ENCODE data around the gene DAZL.

The DAZL gene, protein sequence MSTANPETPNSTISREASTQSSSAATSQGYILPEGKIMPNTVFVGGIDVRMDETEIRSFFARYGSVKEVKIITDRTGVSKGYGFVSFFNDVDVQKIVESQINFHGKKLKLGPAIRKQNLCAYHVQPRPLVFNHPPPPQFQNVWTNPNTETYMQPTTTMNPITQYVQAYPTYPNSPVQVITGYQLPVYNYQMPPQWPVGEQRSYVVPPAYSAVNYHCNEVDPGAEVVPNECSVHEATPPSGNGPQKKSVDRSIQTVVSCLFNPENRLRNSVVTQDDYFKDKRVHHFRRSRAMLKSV

DNA sequence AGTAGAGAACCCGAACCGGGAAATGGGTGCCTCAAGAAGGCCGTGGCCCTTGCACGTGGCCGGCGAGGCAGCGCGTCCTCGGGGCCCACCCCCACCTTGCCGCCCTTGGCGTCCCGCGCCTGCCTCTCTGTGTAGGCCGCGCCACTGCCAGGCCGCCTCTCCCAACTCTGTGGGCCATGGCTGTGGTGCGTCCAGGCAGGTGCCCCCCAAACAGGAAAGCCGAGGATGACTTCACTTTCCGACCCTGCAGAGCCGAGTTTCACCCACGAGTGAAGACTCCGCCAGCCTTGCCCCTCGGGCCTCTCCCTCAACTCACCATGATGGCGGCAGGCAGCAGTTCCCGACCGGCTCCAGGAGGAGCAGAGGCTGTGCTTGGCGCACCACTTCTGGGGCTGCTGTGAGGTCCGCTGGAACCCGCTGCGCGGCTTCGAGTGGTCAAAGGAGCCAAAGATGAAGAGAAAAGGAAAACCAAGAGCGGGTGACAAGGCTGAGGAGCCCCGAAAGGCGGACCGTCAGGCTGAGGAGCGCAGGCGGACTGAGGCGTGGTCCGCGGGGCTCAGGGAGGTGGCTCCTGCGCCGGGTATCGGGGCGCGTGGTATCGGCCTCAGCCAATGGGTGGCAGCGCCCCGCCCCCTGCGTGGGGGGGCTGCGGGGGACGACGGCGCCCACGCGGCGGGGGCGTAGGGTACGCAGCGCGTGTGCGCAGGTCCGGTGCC lies at the start of gene DAZL:
DAZL (minus strand) TSS at position 537 of the 716 bp plus-strand sequence; CDS start at position 319, 218 bp downstream.
- no peak for ATAC-seq
- TF ChIP-seq ZNF70 (CRISPR knock-in tag; IDR thresholded peaks at IDR 0.05): no peak

GRCh38 chr3:16654976-16655375 lies 49.8 kb upstream of the DAZL start:
- TF ChIP-seq ZNF70 (CRISPR knock-in tag; IDR thresholded peaks at IDR 0.05) (no peak), GLIS3 (CRISPR knock-in tag; IDR thresholded peaks at IDR 0.05) (no peak)
- ATAC-seq: no peak

- no peak for ATAC-seq
- TF ChIP-seq, protein P1, sequence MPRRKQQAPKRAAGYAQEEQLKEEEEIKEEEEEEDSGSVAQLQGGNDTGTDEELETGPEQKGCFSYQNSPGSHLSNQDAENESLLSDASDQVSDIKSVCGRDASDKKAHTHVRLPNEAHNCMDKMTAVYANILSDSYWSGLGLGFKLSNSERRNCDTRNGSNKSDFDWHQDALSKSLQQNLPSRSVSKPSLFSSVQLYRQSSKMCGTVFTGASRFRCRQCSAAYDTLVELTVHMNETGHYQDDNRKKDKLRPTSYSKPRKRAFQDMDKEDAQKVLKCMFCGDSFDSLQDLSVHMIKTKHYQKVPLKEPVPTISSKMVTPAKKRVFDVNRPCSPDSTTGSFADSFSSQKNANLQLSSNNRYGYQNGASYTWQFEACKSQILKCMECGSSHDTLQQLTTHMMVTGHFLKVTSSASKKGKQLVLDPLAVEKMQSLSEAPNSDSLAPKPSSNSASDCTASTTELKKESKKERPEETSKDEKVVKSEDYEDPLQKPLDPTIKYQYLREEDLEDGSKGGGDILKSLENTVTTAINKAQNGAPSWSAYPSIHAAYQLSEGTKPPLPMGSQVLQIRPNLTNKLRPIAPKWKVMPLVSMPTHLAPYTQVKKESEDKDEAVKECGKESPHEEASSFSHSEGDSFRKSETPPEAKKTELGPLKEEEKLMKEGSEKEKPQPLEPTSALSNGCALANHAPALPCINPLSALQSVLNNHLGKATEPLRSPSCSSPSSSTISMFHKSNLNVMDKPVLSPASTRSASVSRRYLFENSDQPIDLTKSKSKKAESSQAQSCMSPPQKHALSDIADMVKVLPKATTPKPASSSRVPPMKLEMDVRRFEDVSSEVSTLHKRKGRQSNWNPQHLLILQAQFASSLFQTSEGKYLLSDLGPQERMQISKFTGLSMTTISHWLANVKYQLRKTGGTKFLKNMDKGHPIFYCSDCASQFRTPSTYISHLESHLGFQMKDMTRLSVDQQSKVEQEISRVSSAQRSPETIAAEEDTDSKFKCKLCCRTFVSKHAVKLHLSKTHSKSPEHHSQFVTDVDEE (CRISPR knock-in tag; IDR thresholded peaks at IDR 0.05): 0 out of 2 replicates have a peak, but pooled peaks have one; percentile 23
- TF ChIP-seq OSR1 (CRISPR knock-in tag; IDR thresholded peaks at IDR 0.05) (no peak), ZNF70 (CRISPR knock-in tag; IDR thresholded peaks at IDR 0.05) (peak; percentile 95), ISL1 (CRISPR knock-in tag; IDR thresholded peaks at IDR 0.05) (no peak), TCF4 (CRISPR knock-in tag; IDR thresholded peaks at IDR 0.05; ENCODE audit: borderline replicate concordance) (peak; percentile 79)
- TF ChIP-seq, protein P2, sequence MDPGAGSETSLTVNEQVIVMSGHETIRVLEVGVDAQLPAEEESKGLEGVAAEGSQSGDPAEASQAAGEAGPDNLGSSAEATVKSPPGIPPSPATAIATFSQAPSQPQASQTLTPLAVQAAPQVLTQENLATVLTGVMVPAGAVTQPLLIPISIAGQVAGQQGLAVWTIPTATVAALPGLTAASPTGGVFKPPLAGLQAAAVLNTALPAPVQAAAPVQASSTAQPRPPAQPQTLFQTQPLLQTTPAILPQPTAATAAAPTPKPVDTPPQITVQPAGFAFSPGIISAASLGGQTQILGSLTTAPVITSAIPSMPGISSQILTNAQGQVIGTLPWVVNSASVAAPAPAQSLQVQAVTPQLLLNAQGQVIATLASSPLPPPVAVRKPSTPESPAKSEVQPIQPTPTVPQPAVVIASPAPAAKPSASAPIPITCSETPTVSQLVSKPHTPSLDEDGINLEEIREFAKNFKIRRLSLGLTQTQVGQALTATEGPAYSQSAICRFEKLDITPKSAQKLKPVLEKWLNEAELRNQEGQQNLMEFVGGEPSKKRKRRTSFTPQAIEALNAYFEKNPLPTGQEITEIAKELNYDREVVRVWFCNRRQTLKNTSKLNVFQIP (CRISPR knock-in tag; IDR thresholded peaks at IDR 0.05; ENCODE audit: borderline replicate concordance, low read depth): no peak
Measured at GRCh38 chr3:16653712-16654111, 48.5 kb upstream of the DAZL start.

DNA sequence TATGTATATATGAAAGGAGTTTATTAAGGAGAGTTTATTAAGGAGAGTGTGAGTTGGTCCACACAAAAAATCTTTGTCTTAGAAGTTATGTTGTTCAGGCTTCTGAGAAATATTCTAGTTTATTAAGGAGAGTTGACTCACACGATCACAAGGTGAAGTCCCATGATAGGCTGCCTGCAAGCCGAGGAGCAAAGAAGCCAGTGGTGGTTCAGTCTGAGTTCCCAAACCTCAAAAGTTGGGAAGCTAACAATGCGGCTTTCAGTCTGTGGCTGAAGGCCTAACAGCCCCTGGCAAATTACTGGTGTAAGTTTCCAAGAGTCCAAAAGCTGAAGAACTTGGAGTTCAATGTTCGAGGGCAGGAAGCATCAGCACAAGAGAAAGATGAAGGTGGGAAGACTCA lies 42.4 kb upstream of the DAZL start:
- TF ChIP-seq, protein P2 (CRISPR knock-in tag; IDR thresholded peaks at IDR 0.05; ENCODE audit: borderline replicate concordance, low read depth): no peak
- TF ChIP-seq ZFP3 (CRISPR knock-in tag; IDR thresholded peaks at IDR 0.05) (no peak), ZC3H10 (CRISPR knock-in tag; IDR thresholded peaks at IDR 0.05) (no peak), ISL1 (CRISPR knock-in tag; IDR thresholded peaks at IDR 0.05) (no peak), ZNF565 (CRISPR knock-in tag; conservative IDR thresholded peaks at IDR 0.05; ENCODE audit: low read depth) (no peak), SNAI2 (CRISPR knock-in tag; IDR thresholded peaks at IDR 0.05) (no peak), PPARA (CRISPR knock-in tag; IDR thresholded peaks at IDR 0.05; ENCODE audit: borderline replicate concordance) (no peak), RARB (CRISPR knock-in tag; IDR thresholded peaks at IDR 0.05) (no peak), ZNF8 (CRISPR knock-in tag; IDR thresholded peaks at IDR 0.05) (no peak), PATZ1 (CRISPR knock-in tag; IDR thresholded peaks at IDR 0.05; ENCODE audit: borderline replicate concordance) (no peak), ESRRG (CRISPR knock-in tag; IDR thresholded peaks at IDR 0.05) (no peak), OSR1 (CRISPR knock-in tag; IDR thresholded peaks at IDR 0.05) (no peak), CSDC2 (CRISPR knock-in tag; IDR thresholded peaks at IDR 0.05) (no peak), BACH2 (CRISPR knock-in tag; IDR thresholded peaks at IDR 0.05; ENCODE audit: borderline replicate concordance) (no peak), TCF4 (CRISPR knock-in tag; IDR thresholded peaks at IDR 0.05; ENCODE audit: borderline replicate concordance) (no peak), GLIS3 (CRISPR knock-in tag; IDR thresholded peaks at IDR 0.05) (no peak), ARNTL (CRISPR knock-in tag; IDR thresholded peaks at IDR 0.05; ENCODE audit: borderline replicate concordance, low read depth) (no peak), CSRNP3 (CRISPR knock-in tag; IDR thresholded peaks at IDR 0.05) (no peak), ZFP30 (CRISPR knock-in tag; IDR thresholded peaks at IDR 0.05) (no peak)
- TF ChIP-seq, protein P1 (CRISPR knock-in tag; IDR thresholded peaks at IDR 0.05): no peak
- ATAC-seq: no peak
